Right atrium auricular region (tissue), 2 donors: ENCODE measurements around the gene POLR2L. TPM values are rescaled to one million over a fixed set of nuclear protein-coding genes. Genes with fewer than 3 reads are reported as not detected.
A peak's percentile ranks its signal among the peaks of the same experiment; 100 is the strongest.

Source experiments
- DNase-seq: peaks from one replicate; pipeline ENCODE4 v3.0.0-alpha.2; 2019; ENCODE audit warnings: low spot score
- H3K27ac ChIP-seq, 2 donors: fragments of 200-600 bp; sonication (generic); 1 replicate in 1 of 2; 2 replicates in 1 of 2; pipeline ENCODE4 v1.5.1; 2016 to 2019
- H3K27me3 ChIP-seq, 2 donors: fragments of 200-600 bp; sonication (generic); one replicate each; pipeline versions ENCODE4 v1.5.1 to v1.6.0; 2017 to 2019
- H3K36me3 ChIP-seq: fragments of 200-600 bp; sonication (generic); one replicate; pipeline ENCODE4 v1.5.1; 2016
- H3K4me1 ChIP-seq, 2 donors: fragments of 200-600 bp; sonication (generic); one replicate each; pipeline versions ENCODE4 v1.5.1 to v1.6.0; 2017 to 2019
- H3K4me3 ChIP-seq, 2 donors: fragments of 200-600 bp; sonication (generic); 1 replicate in 1 of 2; 2 replicates in 1 of 2; pipeline ENCODE4 v1.5.1; 2017 to 2019; ENCODE audit warnings: mild to moderate bottlenecking in 1 of 2, moderate library complexity in 1 of 2
- H3K9me3 ChIP-seq, 2 donors: fragments of 200-600 bp; sonication (generic); one replicate each; pipeline ENCODE4 v1.5.1; 2019
- CTCF ChIP-seq, 2 donors: fragments of 200-600 bp; sonication (generic); IDR thresholded peaks; one replicate each; pipeline ENCODE4 v1.5.1; 2019; ENCODE audit warnings: antibody characterized with exemption in 2 of 2
- total RNA-seq, 2 donors: library from RNA; depleted of rRNA; stranded (reverse); fragments of >200 nt; gene quantifications; one replicate each; pipeline ENCODE4 v1.1.0, GENCODE V29; 2016

POLR2L gene
- total RNA-seq, 2 donors from 2014 or later = 54.5 to 132 TPM

GRCh38 chr11:824292-824880 lies 17.9 kb downstream of the POLR2L start:
- H3K4me1 ChIP-seq = peaks cover 0 to 67% of the 10 kb centered on the region in 2 donors
- H3K27ac ChIP-seq = no peak overlapping the region
- H3K27me3 ChIP-seq = no peaks in the 10 kb centered on the region
- no peak for TF ChIP-seq CTCF (IDR thresholded peaks at IDR 0.05)
- no peaks in the 10 kb centered on the region for H3K9me3 ChIP-seq
- no peak overlapping the region for H3K4me3 ChIP-seq
- H3K36me3 ChIP-seq = peaks cover 38% of the 10 kb centered on the region
- no peak for DNase-seq

DNA sequence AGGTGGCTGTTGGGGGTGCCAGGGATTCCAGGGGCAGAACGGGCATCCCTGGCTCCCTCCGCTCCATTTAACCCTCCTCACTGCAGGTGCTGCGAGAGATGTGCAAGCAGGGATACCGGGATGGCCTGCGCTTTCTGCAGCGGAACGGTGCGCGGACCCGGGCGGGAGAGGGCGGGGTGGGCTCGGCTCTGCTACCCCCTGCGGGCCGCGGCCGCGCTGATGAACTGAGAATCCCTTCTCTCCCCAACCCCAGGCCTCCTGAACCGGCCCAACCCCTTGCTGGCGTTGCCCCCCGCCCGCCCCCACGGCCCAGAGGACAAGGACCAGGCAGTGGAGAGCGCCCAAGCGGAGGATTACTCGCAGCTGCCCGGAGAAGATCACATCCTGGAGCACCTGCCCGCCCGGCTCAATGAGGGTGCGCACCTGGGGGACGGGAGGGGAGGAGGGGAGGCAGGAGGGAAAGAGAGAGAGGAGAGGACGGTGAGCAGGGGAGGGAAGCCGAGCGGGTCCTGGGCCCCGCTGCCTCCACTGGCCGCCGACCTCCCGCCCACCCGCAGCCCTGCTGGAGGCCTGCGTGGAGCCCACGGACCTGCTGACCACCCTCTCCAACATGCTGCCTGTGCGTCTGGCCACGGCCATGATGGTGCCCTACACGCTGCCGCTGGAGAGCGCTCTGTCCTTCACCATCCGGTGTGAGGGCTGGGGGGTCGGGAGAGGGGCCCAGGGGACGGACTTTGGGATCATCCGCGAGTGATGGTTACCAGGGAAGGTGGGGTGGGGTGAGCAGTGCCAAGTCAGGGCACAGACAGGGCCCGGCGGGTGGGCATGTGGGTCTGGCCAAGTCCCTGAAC lies 18.7 kb downstream of the POLR2L start:
- peaks cover 38% of the 10 kb centered on the region for H3K36me3 ChIP-seq
- no peak for TF ChIP-seq CTCF (IDR thresholded peaks at IDR 0.05)
- peaks cover 0 to 64% of the 10 kb centered on the region in 2 donors for H3K4me1 ChIP-seq
- no peak overlapping the region for H3K27ac ChIP-seq
- H3K9me3 ChIP-seq = no peaks in the 10 kb centered on the region
- H3K4me3 ChIP-seq = no peak overlapping the region
- DNase-seq = no peak
- no peaks in the 10 kb centered on the region for H3K27me3 ChIP-seq

GRCh38 chr11:821512-822371 lies 20.6 kb downstream of the POLR2L start:
- no peak for TF ChIP-seq CTCF (IDR thresholded peaks at IDR 0.05)
- Histone ChIP-seq H3K36me3 (peaks cover 38% of the 10 kb centered on the region), H3K27me3 (no peaks in the 10 kb centered on the region), H3K4me3 (peak overlapping the region; percentile 88 to 93), H3K4me1 (peaks cover 0 to 48% of the 10 kb centered on the region in 2 donors), H3K9me3 (no peaks in the 10 kb centered on the region), H3K27ac (peak overlapping the region; percentile 98)
- DNase-seq = no peak

- no peak for TF ChIP-seq CTCF (IDR thresholded peaks at IDR 0.05)
- Histone ChIP-seq H3K4me3 (peak overlapping the region; percentile 88 to 93), H3K36me3 (peaks cover 38% of the 10 kb centered on the region), H3K4me1 (peaks cover 0 to 40% of the 10 kb centered on the region in 2 donors), H3K27ac (peak overlapping the region; percentile 98), H3K9me3 (no peaks in the 10 kb centered on the region), H3K27me3 (no peaks in the 10 kb centered on the region)
- peak; percentile 93 for DNase-seq
These were observed 21.4 kb downstream of the POLR2L start for GRCh38 chr11:820655-821511.
